HepG2 (cell line): ENCODE measurements around the gene BTK. TPM values are rescaled to one million over a fixed set of nuclear protein-coding genes. Genes with fewer than 3 reads are reported as not detected.
A peak's percentile ranks its signal among the peaks of the same experiment; 100 is the strongest.

Experiments
- ATAC-seq: fragments of 200-7000 bp; cut with Tn5 transposase; 3 replicates; pipeline ENCODE4 v1.9.1; 2020; ENCODE audit warnings: mild to moderate bottlenecking, moderate library complexity
- BruUV-seq: library from RNA; stranded (reverse); fragments of 400-500 nt; replicated peaks from 2 replicates; lab custom pipeline; 2021; lab: Mats Ljungman, UMichigan
- CTCF ChIA-PET: fragments of 300-600 bp; formaldehyde crosslinking; extraction: SDS; loops from one replicate; lab custom pipeline; 2021; ENCODE audit warnings: low total read pairs, inconsistent platforms, low intra/inter-chr PET ratio; lab: Yijun Ruan, JAX
- POLR2A ChIA-PET: fragments of 350-600 bp; sonication (Branson Sonifier 250); formaldehyde crosslinking; loops from one replicate; lab custom pipeline; 2020; ENCODE audit warnings: antibody characterized with exemption, inconsistent platforms; lab: Yijun Ruan, JAX
- DNase-seq: peaks from one replicate; pipeline ENCODE4 v3.0.0-alpha.2; 2015; ENCODE audit warnings: low spot score
- FAIRE-seq: peaks from 3 replicates; lab custom pipeline; 2011; peaks lifted over from hg19 to GRCh38; lab: Jason Lieb, UNC
- H2AFZ ChIP-seq: one replicate; pipeline ENCODE4 v1.6.1; 2011; ENCODE audit warnings: low read length, inconsistent platforms
- H3K27ac ChIP-seq: fragments of 300-600 bp; 3 replicates; pipeline ENCODE4 v1.8.0; 2011; ENCODE audit warnings: mixed run types, mild to moderate bottlenecking, mixed read lengths, low read length, inconsistent platforms; ENCODE audit not compliant: insufficient read depth; ENCODE audit errors: extremely low read length
- H3K27me3 ChIP-seq, 2 experiments: fragments of 200-600 bp in 1 of 2; 2 replicates in 1 of 2; 3 replicates in 1 of 2; pipeline versions ENCODE4 v1.6.0 to v1.8.0; 2011; ENCODE audit warnings: low read length in 2 of 2, mild to moderate bottlenecking in 2 of 2, moderate library complexity in 2 of 2, inconsistent platforms in 1 of 2; ENCODE audit not compliant: insufficient read depth in 2 of 2, control insufficient read depth in 1 of 2
- H3K36me3 ChIP-seq, 2 experiments: fragments of 200-600 bp in 1 of 2; replicated peaks in 1 of 2; 2 replicates in 1 of 2; 3 replicates in 1 of 2; pipeline versions ENCODE4 v1.5.1 to v1.8.0; 2011; ENCODE audit warnings: low read length in 2 of 2, inconsistent platforms in 1 of 2; ENCODE audit not compliant: insufficient read depth in 2 of 2, control insufficient read depth in 1 of 2
- H3K4me1 ChIP-seq: 2 replicates; pipeline ENCODE4 v1.5.1; 2012; ENCODE audit warnings: low read length, inconsistent platforms; ENCODE audit not compliant: insufficient read depth
- H3K4me2 ChIP-seq: 2 replicates; pipeline ENCODE4 v1.6.0; 2011; ENCODE audit warnings: low read depth, low read length, inconsistent platforms
- H3K4me3 ChIP-seq, 3 experiments: fragments of 200-600 bp in 1 of 3; sonication (generic), shearing (Covaris generic) in 1 of 3; replicated peaks in 1 of 3; 2 replicates each; pipeline ENCODE4 v1.5.1; 2011 to 2016; ENCODE audit warnings: low read length in 3 of 3, inconsistent platforms in 2 of 3, low read depth in 2 of 3, mild to moderate bottlenecking in 2 of 3, control low read depth in 1 of 3, mixed read lengths in 1 of 3; ENCODE audit not compliant: insufficient read depth in 1 of 3
- H3K79me2 ChIP-seq: one replicate; pipeline ENCODE4 v1.6.1; 2011; ENCODE audit warnings: low read length, inconsistent platforms; ENCODE audit not compliant: insufficient read depth
- H3K9ac ChIP-seq: 2 replicates; pipeline ENCODE4 v1.6.0; 2011; ENCODE audit warnings: mild to moderate bottlenecking, low read depth, low read length, inconsistent platforms; ENCODE audit not compliant: insufficient read depth
- H3K9me3 ChIP-seq: 2 replicates; pipeline ENCODE4 v1.5.1; 2012; ENCODE audit warnings: mild to moderate bottlenecking, low read length
- H4K20me1 ChIP-seq: 2 replicates; pipeline ENCODE4 v1.6.0; 2011; ENCODE audit warnings: inconsistent platforms, mild to moderate bottlenecking, low read length, moderate library complexity; ENCODE audit not compliant: insufficient read depth
- ATAD3A ChIP-seq: sonication (generic); formaldehyde crosslinking; IDR thresholded peaks from 2 replicates; pipeline ENCODE4 v1.4.0; 2020; ENCODE audit warnings: missing genetic modification reagents
- EED ChIP-seq: sonication (generic); formaldehyde crosslinking; IDR thresholded peaks from 2 replicates; pipeline ENCODE4 v1.5.0; 2020; ENCODE audit warnings: mild to moderate bottlenecking, missing genetic modification reagents
- MAFK ChIP-seq, 2 experiments: IDR thresholded peaks in 1 of 2; conservative IDR thresholded peaks in 1 of 2; 2 replicates each; pipeline ENCODE4 v1.6.1; 2011; ENCODE audit warnings: improper control_type of control experiment in 2 of 2, low read length in 2 of 2
- MATR3 ChIP-seq: sonication (generic); formaldehyde crosslinking; IDR thresholded peaks from 2 replicates; pipeline ENCODE4 v1.4.0; 2020; ENCODE audit warnings: missing genetic modification reagents
- MLLT10 ChIP-seq: sonication (generic); formaldehyde crosslinking; IDR thresholded peaks from 2 replicates; pipeline ENCODE4 v1.4.0; 2020; ENCODE audit warnings: missing genetic modification reagents
- MXI1 ChIP-seq: IDR thresholded peaks from 3 replicates; pipeline ENCODE4 v1.6.1; 2012; ENCODE audit warnings: low read depth, low read length, inconsistent platforms, borderline replicate concordance
- TRAFD1 ChIP-seq: sonication (generic); formaldehyde crosslinking; IDR thresholded peaks from 2 replicates; pipeline ENCODE4 v1.5.1; 2020; ENCODE audit warnings: missing genetic modification reagents, mild to moderate bottlenecking, borderline replicate concordance
- ZBTB26 ChIP-seq: IDR thresholded peaks from 2 replicates; pipeline ENCODE4 v1.6.1; 2016; ENCODE audit warnings: missing compliant biosample characterization, missing genetic modification reagents, borderline replicate concordance
- ZBTB42 ChIP-seq: sonication (generic); formaldehyde crosslinking; IDR thresholded peaks from 2 replicates; pipeline ENCODE4 v1.5.0; 2020; ENCODE audit warnings: mild to moderate bottlenecking, missing genetic modification reagents
- ZNF225 ChIP-seq: sonication (generic); formaldehyde crosslinking; IDR thresholded peaks from 2 replicates; pipeline ENCODE4 v1.4.0; 2020; ENCODE audit warnings: mild to moderate bottlenecking, missing genetic modification reagents
- ZNF362 ChIP-seq: sonication (generic); formaldehyde crosslinking; IDR thresholded peaks from 2 replicates; pipeline ENCODE4 v1.4.0; 2020; ENCODE audit warnings: missing genetic modification reagents, mild to moderate bottlenecking, borderline replicate concordance
- ZNF432 ChIP-seq: sonication (generic); formaldehyde crosslinking; IDR thresholded peaks from 2 replicates; pipeline ENCODE4 v1.5.0; 2020; ENCODE audit warnings: missing genetic modification reagents, mild to moderate bottlenecking, borderline replicate concordance
- ZNF552 ChIP-seq: sonication (generic); formaldehyde crosslinking; IDR thresholded peaks from 2 replicates; pipeline ENCODE4 v1.9.0; 2022; ENCODE audit warnings: missing genetic modification reagents, mild to moderate bottlenecking, borderline replicate concordance
- ZNF557 ChIP-seq: sonication (generic); formaldehyde crosslinking; IDR thresholded peaks from 2 replicates; pipeline ENCODE4 v1.4.0; 2020; ENCODE audit warnings: missing genetic modification reagents
- ZNF660 ChIP-seq: sonication (generic); formaldehyde crosslinking; IDR thresholded peaks from 2 replicates; pipeline ENCODE4 v1.5.1; 2020; ENCODE audit warnings: mild to moderate bottlenecking, low read depth, missing genetic modification reagents, borderline replicate concordance
- WGBS: methylation state at CpG from one replicate; pipeline ENCODE4 v1.1.6; 2017; ENCODE audit warnings: low lambda C conversion rate; 5-methylcytosine and 5-hydroxymethylcytosine counted together
- in situ Hi-C: cut with HindIII; loops from 2 replicates; pipeline ENCODE4 v1.10.0; 2017; ENCODE audit warnings: low pct_unique_long_range_greater_than_20kb; ENCODE audit not compliant: extremely low pct_ligation_motif_present
- intact Hi-C: fragments of 100-400 bp; cut with micrococcal nuclease; formaldehyde crosslinking; loops from one replicate; pipeline ENCODE4 v1.10.0; 2022; ENCODE audit not compliant: unreplicated experiment
- polyA plus RNA-seq, 8 experiments: library from polyadenylated mRNA; depleted of rRNA in 3 of 8; stranded (reverse) in 7 of 8; unstranded in 1 of 8; fragments of >200 nt; fragmentation: Illumina TruSeq in 4 of 8; extraction: Trizol in 4 of 8; gene quantifications; 2 replicates each; pipeline versions ENCODE4 v1.2.1 to v1.2.3, GENCODE V29; 2011 to 2016; ENCODE audit warnings: low read depth in 4 of 8, missing spikeins in 1 of 8, mixed read lengths in 1 of 8; ENCODE audit not compliant: insufficient read depth in 1 of 8
- total RNA-seq, 5 experiments: library from RNA; depleted of rRNA; stranded (reverse); fragments of >200 nt; fragmentation: Illumina TruSeq; extraction: Trizol; gene quantifications; 2 replicates each; pipeline ENCODE4 v1.2.3, GENCODE V29; 2016; ENCODE audit warnings: low read depth in 1 of 5
- TF ChIP-seq, protein P1 (sequence below): sonication (generic); IDR thresholded peaks from 2 replicates; pipeline ENCODE4 v1.6.1; 2016; ENCODE audit warnings: low read depth, borderline replicate concordance

BTK gene
- total and polyA plus RNA-seq, 2 of the 13 experiments (the other 11 are each of a cell fraction or from before 2014, with no cell fraction given), result not detected

DNA sequence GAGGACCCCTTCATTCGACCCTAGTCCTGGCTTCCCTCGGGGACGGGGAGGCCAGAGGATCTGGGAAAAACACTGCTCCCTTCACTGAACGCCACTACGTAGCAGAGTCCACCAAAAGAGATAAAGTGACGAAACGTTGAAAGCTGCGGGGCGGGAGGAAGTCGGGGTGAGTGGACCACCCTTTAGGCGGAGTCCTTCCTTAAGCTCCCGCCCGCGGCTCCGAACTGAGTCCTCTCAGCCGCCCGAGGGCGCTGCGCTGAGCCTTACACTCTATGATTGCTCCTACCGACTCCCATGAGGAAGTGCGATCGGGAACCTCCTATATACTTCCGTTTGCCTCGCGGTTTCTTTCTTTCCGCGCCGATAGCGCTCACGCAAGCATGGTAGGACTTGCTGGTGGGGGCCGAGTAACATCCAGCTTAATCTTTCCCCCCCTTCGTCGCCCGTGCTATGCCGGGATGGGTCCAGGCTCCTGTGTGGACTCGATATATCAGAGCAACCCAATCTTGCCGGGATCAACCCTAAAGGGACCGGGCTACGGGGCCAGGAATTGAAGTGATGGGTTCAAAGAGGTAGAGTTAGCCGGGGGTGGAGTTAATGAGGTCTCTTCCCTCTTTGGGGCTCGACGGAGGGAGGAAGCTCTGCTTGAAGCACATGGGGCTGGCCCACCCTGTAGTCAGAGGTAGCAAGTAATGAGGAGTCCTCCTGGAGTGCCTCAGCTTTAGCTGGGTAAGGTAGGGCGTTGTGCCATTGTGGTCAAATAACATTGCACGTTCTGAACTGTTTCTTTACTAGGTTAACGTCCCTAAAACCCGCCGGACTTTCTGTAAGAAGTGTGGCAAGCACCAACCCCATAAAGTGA lies 4.9 kb upstream of the BTK start, which contains the start of gene RPL36A (continued):
- 0 out of 2 replicates have a peak, but pooled peaks have one; percentile 22 for TF ChIP-seq ZNF552
- no peak for TF ChIP-seq MAFK (conservative IDR thresholded peaks at IDR 0.05 in 1 of 2, IDR thresholded peaks at IDR 0.05 in 1 of 2; ENCODE audit: low read length in 2 of 2)
- no peak for TF ChIP-seq EED
- TF ChIP-seq ZNF660 (CRISPR knock-in tag), result no peak

GRCh38 chrX:101388604-101389003 lies 2.6 kb upstream of the BTK start:
- Histone ChIP-seq H3K79me2 (peaks cover 18% of the 10 kb centered on the region), H3K27ac (no peak overlapping the region), H3K9ac (no peak overlapping the region), H3K4me2 (no peak overlapping the region), H3K4me1 (peaks cover 20% of the 10 kb centered on the region), H3K4me3 (no peak overlapping the region), H4K20me1 (no peaks in the 10 kb centered on the region), H3K36me3 (no peaks in the 10 kb centered on the region; a peak in 1 of 5 replicates), H3K9me3 (no peaks in the 10 kb centered on the region), H3K27me3 (no peaks in the 10 kb centered on the region; a peak in 1 of 5 replicates), H2AFZ (no peak overlapping the region)
- intact Hi-C loops (no loop called here), in situ Hi-C loops (no loop called here)
- no TSS peak for BruUV-seq
- CTCF ChIA-PET, result no interaction called here
- DNase-seq, result no peak
- POLR2A ChIA-PET, result no interaction called here
- 50% methylated on average over 2 of the region's 3 CpGs for WGBS
- ATAC-seq, result no peak
- no peak for FAIRE-seq
- TF ChIP-seq ATAD3A (no peak), ZBTB42 (CRISPR knock-in tag) (no peak), ZBTB26 (CRISPR knock-in tag) (no peak), ZNF432 (CRISPR knock-in tag) (no peak), TRAFD1 (CRISPR knock-in tag) (no peak), ZNF362 (no peak), ZNF557 (CRISPR knock-in tag) (no peak), ZNF225 (CRISPR knock-in tag) (no peak), MATR3 (CRISPR knock-in tag) (no peak), MXI1 (no peak), MLLT10 (CRISPR knock-in tag) (no peak)
- TF ChIP-seq, protein P1, sequence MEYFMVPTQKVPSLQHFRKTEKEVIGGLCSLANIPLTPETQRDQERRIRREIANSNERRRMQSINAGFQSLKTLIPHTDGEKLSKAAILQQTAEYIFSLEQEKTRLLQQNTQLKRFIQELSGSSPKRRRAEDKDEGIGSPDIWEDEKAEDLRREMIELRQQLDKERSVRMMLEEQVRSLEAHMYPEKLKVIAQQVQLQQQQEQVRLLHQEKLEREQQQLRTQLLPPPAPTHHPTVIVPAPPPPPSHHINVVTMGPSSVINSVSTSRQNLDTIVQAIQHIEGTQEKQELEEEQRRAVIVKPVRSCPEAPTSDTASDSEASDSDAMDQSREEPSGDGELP, result no peak
